AG04449 (cell line): Measurements from ENCODE around the gene POU6F1.

ENCODE experiments used
- CTCF ChIA-PET: fragments of 350-600 bp; formaldehyde crosslinking; extraction: SDS; loops from one replicate; lab custom pipeline; 2021; ENCODE audit warnings: antibody characterized with exemption; lab: Yijun Ruan, JAX
- POLR2A ChIA-PET: fragments of 400-600, 350-600 bp; formaldehyde crosslinking; extraction: SDS; loops from one replicate; lab custom pipeline; 2020; ENCODE audit warnings: antibody characterized with exemption, inconsistent platforms; lab: Yijun Ruan, JAX
- DNase-seq: peaks from one replicate; pipeline ENCODE4 v3.0.0-alpha.2; 2010; ENCODE audit warnings: low read depth, low spot score
- H3K4me3 ChIP-seq: 2 replicates; pipeline ENCODE4 v1.5.1; 2011; ENCODE audit warnings: low read depth, mild to moderate bottlenecking, control low read depth, low read length
- CTCF ChIP-seq: IDR thresholded peaks from one replicate; pipeline ENCODE4 v1.5.1; 2011; ENCODE audit warnings: mild to moderate bottlenecking, moderate library complexity, low read length, control low read depth, inconsistent platforms; ENCODE audit not compliant: insufficient read depth; ENCODE audit errors: missing control alignments

Gene POU6F1

GRCh38 chr12:51208016-51208660, 9.7 kb downstream of the POU6F1 start:
- POLR2A ChIA-PET = no interaction called here
- DNase-seq = no peak
- no peak overlapping the region for H3K4me3 ChIP-seq
- TF ChIP-seq CTCF = no peak
- CTCF ChIA-PET = no interaction called here

DNA sequence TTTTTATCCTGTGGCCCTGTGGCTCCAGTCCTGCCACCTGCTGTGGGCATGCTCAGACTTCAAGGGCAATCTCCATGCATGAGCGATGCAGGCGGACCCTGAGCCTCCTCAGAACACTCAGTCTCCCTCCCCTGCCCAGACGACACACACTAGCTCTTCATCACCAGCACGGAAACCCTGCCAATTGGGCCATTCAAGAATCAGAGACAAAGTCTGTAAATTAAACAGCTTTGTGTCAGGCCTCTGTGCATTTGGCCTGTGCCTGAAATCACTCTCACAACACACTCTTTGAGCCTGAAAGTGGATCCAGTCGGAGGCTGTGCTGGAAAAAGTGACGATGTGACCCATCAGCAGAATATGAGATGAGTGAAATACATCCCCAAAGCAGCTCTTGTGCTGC, 12.5 kb downstream of the POU6F1 start:
- ChIA-PET POLR2A (no interaction called here), CTCF (interaction anchor here (1.1 kb wide), 1 partner anchor 136 kb away, joined by 3 read pairs; no protein-coding TSS in a partner anchor)
- no peak for DNase-seq
- no peak overlapping the region for H3K4me3 ChIP-seq
- TF ChIP-seq CTCF = no peak

- POLR2A ChIA-PET = no interaction called here
- DNase-seq = no peak
- CTCF ChIA-PET = no interaction called here
- TF ChIP-seq CTCF = no peak
- no peak overlapping the region for H3K4me3 ChIP-seq
Observed at GRCh38 chr12:51202718-51203117, 15.1 kb downstream of the POU6F1 start.

DNA sequence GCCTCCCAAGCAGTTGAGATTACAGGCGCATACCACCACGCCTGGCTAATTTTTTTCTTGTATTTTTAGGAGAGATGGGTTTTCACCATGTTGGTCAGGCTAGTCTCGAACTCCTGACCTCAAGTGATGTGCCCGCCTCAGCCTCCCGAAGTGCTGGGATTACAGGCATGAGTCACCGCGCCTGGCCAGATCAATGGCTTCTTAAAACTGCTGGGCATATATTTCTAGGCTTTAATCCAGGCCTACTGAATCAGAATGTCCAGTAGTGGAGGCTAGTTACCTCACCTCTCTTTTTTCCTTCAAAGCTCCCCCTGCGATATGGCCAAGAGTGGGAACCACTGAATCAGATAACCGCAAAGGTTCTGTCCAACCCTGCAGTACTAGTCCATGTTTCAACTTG, 17.1 kb downstream of the POU6F1 start:
- no peak overlapping the region for H3K4me3 ChIP-seq
- TF ChIP-seq CTCF = no peak
- POLR2A ChIA-PET = interaction anchor here (0.6 kb wide), 1 partner anchor 81 kb away, joined by 3 read pairs; no protein-coding TSS in a partner anchor
- no peak for DNase-seq
- CTCF ChIA-PET = no interaction called here

DNA sequence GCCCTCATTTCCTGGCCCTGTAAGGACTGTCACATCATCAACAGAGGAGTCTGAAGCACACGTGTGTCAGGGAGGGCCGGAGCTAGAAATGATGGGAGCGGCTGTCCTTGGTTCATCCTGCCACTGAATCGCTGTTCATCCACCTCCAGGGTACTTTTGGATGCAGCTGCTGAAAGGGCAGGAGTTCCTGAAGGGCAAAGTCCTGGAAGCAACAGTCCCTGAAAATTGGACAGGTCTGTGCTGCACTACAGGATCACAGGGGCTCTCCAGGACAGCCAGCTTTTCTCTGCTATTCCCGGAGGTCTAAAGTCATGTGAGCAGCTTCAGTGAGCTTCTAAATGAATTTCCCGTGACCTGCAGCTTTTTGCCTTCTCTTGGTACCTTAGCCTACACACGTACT, 17.7 kb downstream of the POU6F1 start:
- H3K4me3 ChIP-seq = no peak overlapping the region
- no peak for DNase-seq
- POLR2A ChIA-PET = interaction anchor here (0.5 kb wide), 1 partner anchor 117 kb away, joined by 3 read pairs; the partner anchor contains the start of gene CSRNP2
- TF ChIP-seq CTCF = no peak
- CTCF ChIA-PET = no interaction called here

GRCh38 chr12:51199366-51199945, 18.4 kb downstream of the POU6F1 start:
- CTCF ChIA-PET = no interaction called here
- TF ChIP-seq CTCF = no peak
- no peak for DNase-seq
- POLR2A ChIA-PET = interaction anchor here (0.5 kb wide), 1 partner anchor 116 kb away, joined by 3 read pairs; the partner anchor contains the start of gene CSRNP2
- H3K4me3 ChIP-seq = no peak overlapping the region
